NCI-H524 (cell line): ENCODE data around the gene IGFBP4.
"Not testable (repeated sequence)": the region's sequence is repeated elsewhere in the genome, so short reads cannot be mapped to it uniquely, and the experiment has no call there.

Experiments used
- DNase-seq, 2 experiments: peaks; one replicate each; lab custom pipeline; 2025; lab: John Stamatoyannopoulos, UW

Gene IGFBP4

GRCh38 chr17:40443196-40443987 lies at the start of gene IGFBP4:
IGFBP4 (plus strand) TSS chr17:40443450; CDS start chr17:40443736, 286 bp downstream.
- peak; percentile 58 to 75 for DNase-seq

GRCh38 chr17:40399185-40399584 lies 44.1 kb upstream of the IGFBP4 start:
- peak in 1 of 2 experiments; percentile 59 for DNase-seq

- no peak for DNase-seq
These were observed 40.6 kb upstream of the IGFBP4 start for GRCh38 chr17:40402668-40403067.

GRCh38 chr17:40404003-40404402 lies 39.2 kb upstream of the IGFBP4 start:
- no peak for DNase-seq

- no peak for DNase-seq
These were observed 35.8 kb upstream of the IGFBP4 start for GRCh38 chr17:40407460-40407859.

- not testable (repeated sequence) for DNase-seq
These were observed 33.7 kb upstream of the IGFBP4 start for GRCh38 chr17:40409540-40409939.

- DNase-seq = no peak
These were observed 33.2 kb upstream of the IGFBP4 start for GRCh38 chr17:40410082-40410481.

GRCh38 chr17:40411821-40412220 lies 31.4 kb upstream of the IGFBP4 start:
- no peak for DNase-seq

GRCh38 chr17:40412880-40413279 lies 30.4 kb upstream of the IGFBP4 start:
- DNase-seq = no peak

- DNase-seq = not testable (repeated sequence)
These were observed 28.9 kb upstream of the IGFBP4 start for GRCh38 chr17:40414312-40414711.

- DNase-seq = peak; percentile 67 to 85
These were observed 27.9 kb upstream of the IGFBP4 start for GRCh38 chr17:40415390-40415789.

- DNase-seq = no peak
These were observed 26.6 kb upstream of the IGFBP4 start for GRCh38 chr17:40416671-40417070.

- peak; percentile 55 to 67 for DNase-seq
These were observed 26.0 kb upstream of the IGFBP4 start for GRCh38 chr17:40417258-40417608.

- peak; percentile 100 for DNase-seq
These were observed 25.4 kb upstream of the IGFBP4 start, which contains the start of gene TOP2A for GRCh38 chr17:40417609-40418427. TOP2A (minus strand) TSS chr17:40417896; CDS start chr17:40417791, 105 bp downstream.

- no peak for DNase-seq
These were observed 24.9 kb upstream of the IGFBP4 start for GRCh38 chr17:40418428-40418706.

GRCh38 chr17:40419559-40420331 lies 23.5 kb upstream of the IGFBP4 start:
- DNase-seq = no peak

- DNase-seq = no peak
These were observed 20.1 kb upstream of the IGFBP4 start for GRCh38 chr17:40422990-40423633.

- DNase-seq = no peak
These were observed 17.5 kb upstream of the IGFBP4 start for GRCh38 chr17:40425741-40426140.

GRCh38 chr17:40427002-40427491 lies 16.2 kb upstream of the IGFBP4 start:
- DNase-seq = no peak

- DNase-seq = no peak
These were observed 12.7 kb upstream of the IGFBP4 start for GRCh38 chr17:40430272-40431230.

- no peak for DNase-seq
These were observed 12.0 kb upstream of the IGFBP4 start for GRCh38 chr17:40431231-40431602.
